Panc1 (cell line): ENCODE data around the gene MRPS34.

Source experiments
- POLR2AphosphoS5 ChIP-seq: IDR thresholded peaks from 2 replicates; pipeline ENCODE4 v1.6.1; 2012; ENCODE audit warnings: mild to moderate bottlenecking, low read depth, low read length, moderate library complexity
- TF ChIP-seq, protein P1 (sequence below): fragments of 450-650 bp; IDR thresholded peaks from 2 replicates; pipeline ENCODE4 v1.5.1; 2017; ENCODE audit warnings: mild to moderate bottlenecking

DNA sequence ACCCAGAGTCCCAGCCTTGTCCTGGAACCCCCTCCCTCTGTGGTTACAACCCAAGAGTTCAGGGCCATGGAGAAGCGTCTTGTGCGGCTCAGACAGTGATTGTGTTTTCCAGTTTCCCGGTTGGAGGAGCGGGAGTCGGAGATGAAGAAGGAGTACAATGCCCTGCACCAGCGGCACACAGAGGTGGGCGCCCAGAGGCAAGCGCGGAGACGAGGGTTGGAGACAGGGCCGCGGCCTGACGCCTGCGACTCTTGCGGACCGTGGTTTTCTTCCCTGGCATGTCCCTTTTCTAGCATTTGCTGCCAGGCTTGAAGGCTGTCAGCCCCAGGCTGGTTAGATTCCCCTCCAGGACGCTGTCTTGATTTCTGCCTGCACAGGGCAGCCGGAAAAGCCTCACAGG, 43.9 kb downstream of the MRPS34 start:
- TF ChIP-seq, protein P1, sequence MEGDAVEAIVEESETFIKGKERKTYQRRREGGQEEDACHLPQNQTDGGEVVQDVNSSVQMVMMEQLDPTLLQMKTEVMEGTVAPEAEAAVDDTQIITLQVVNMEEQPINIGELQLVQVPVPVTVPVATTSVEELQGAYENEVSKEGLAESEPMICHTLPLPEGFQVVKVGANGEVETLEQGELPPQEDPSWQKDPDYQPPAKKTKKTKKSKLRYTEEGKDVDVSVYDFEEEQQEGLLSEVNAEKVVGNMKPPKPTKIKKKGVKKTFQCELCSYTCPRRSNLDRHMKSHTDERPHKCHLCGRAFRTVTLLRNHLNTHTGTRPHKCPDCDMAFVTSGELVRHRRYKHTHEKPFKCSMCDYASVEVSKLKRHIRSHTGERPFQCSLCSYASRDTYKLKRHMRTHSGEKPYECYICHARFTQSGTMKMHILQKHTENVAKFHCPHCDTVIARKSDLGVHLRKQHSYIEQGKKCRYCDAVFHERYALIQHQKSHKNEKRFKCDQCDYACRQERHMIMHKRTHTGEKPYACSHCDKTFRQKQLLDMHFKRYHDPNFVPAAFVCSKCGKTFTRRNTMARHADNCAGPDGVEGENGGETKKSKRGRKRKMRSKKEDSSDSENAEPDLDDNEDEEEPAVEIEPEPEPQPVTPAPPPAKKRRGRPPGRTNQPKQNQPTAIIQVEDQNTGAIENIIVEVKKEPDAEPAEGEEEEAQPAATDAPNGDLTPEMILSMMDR = no peak
- TF ChIP-seq POLR2AphosphoS5 = no peak
